Measurements from ENCODE around the gene TTC27. TPM values are rescaled to one million over a fixed set of nuclear protein-coding genes. Genes with fewer than 3 reads are reported as not detected.
A peak's percentile ranks its signal among the peaks of the same experiment; 100 is the strongest.
"Not testable (repeated sequence)": the region's sequence is repeated elsewhere in the genome, so short reads cannot be mapped to it uniquely, and the experiment has no call there.

TTC27 gene
- polyA plus RNA-seq, 3 donors = 4.0 to 4.8 (median 4.4) TPM

GRCh38 chr2:32752952-32753351 lies 125.1 kb downstream of the TTC27 start:
- Mint-ChIP-seq H3K27ac (peak overlapping the region in 1 of 7 donors; percentile 43), H3K36me3 (peaks cover 23 to 36% of the 10 kb centered on the region in 2 donors), H3K27me3 (ENCODE audit: low read depth in 3 of 3) (no peaks in the 10 kb centered on the region), H3K9me3 (peaks cover 2 to 12% (median 7%) of the 10 kb centered on the region in 7 donors), H3K4me1 (peaks cover 9% of the 10 kb centered on the region), H3K4me3 (no peak overlapping the region)
- no peak for DNase-seq
- no peaks in the 10 kb centered on the region for H3K9me3 ChIP-seq (replicated peaks in 1 of 2; ENCODE audit: control insufficient read depth in 1 of 2, insufficient read depth in 1 of 2, low read length in 2 of 2)
- no peaks in the 10 kb centered on the region for H3K27me3 ChIP-seq (ENCODE audit: control insufficient read depth in 2 of 2, insufficient read depth in 2 of 2, low read length in 2 of 2)
- intact Hi-C loops (cut with micrococcal nuclease) = no loop called here
- no peak overlapping the region for H3K9ac ChIP-seq (ENCODE audit: insufficient read depth, low read length, poor library complexity, severe bottlenecking)
- H3K27ac ChIP-seq (ENCODE audit: low read depth in 1 of 2, low read length in 2 of 2) = no peak overlapping the region
- no peak overlapping the region for H2AFZ ChIP-seq (ENCODE audit: insufficient read depth, low read depth, low read length, poor library complexity, severe bottlenecking)
- no peak overlapping the region for H3K4me2 ChIP-seq (replicated peaks; ENCODE audit: extremely low read depth, low read length, poor library complexity, severe bottlenecking)
- H3K4me3 ChIP-seq (replicated peaks in 1 of 3; ENCODE audit: low read depth in 2 of 3, low read length in 3 of 3) = no peak overlapping the region
- no peaks in the 10 kb centered on the region for H3K4me1 ChIP-seq (ENCODE audit: control insufficient read depth in 1 of 2, insufficient read depth in 2 of 2, low read length in 2 of 2)
- H3K79me2 ChIP-seq (ENCODE audit: insufficient read depth, low read length) = no peaks in the 10 kb centered on the region
- TF ChIP-seq CTCF (IDR thresholded peaks at IDR 0.05) = no peak
- no peaks in the 10 kb centered on the region for H4K20me1 ChIP-seq (ENCODE audit: insufficient read depth, low read length)
- H3K36me3 ChIP-seq (replicated peaks in 1 of 2; ENCODE audit: control insufficient read depth in 1 of 2, insufficient read depth in 2 of 2, low read length in 2 of 2) = peaks cover 7 to 15% of the 10 kb centered on the region in 2 donors
- 100% methylated on average over 2 of the region's 5 CpGs for WGBS (ENCODE audit: insufficient coverage)

- H3K9me3 ChIP-seq (replicated peaks in 1 of 2; ENCODE audit: control insufficient read depth in 1 of 2, insufficient read depth in 1 of 2, low read length in 2 of 2); H3K79me2 ChIP-seq (ENCODE audit: insufficient read depth, low read length); H3K27ac ChIP-seq (ENCODE audit: low read depth in 1 of 2, low read length in 2 of 2); H2AFZ ChIP-seq (ENCODE audit: insufficient read depth, low read depth, low read length, poor library complexity, severe bottlenecking); H3K4me1 Mint-ChIP-seq; H3K4me2 ChIP-seq (replicated peaks; ENCODE audit: extremely low read depth, low read length, poor library complexity, severe bottlenecking); H3K9ac ChIP-seq (ENCODE audit: insufficient read depth, low read length, poor library complexity, severe bottlenecking); H3K27ac Mint-ChIP-seq; H3K4me1 ChIP-seq (ENCODE audit: control insufficient read depth in 1 of 2, insufficient read depth in 2 of 2, low read length in 2 of 2); H3K4me3 Mint-ChIP-seq; H3K27me3 Mint-ChIP-seq (ENCODE audit: low read depth in 3 of 3); DNase-seq; H3K27me3 ChIP-seq (ENCODE audit: control insufficient read depth in 2 of 2, insufficient read depth in 2 of 2, low read length in 2 of 2); H4K20me1 ChIP-seq (ENCODE audit: insufficient read depth, low read length); intact Hi-C loops (cut with micrococcal nuclease); H3K4me3 ChIP-seq (replicated peaks in 1 of 3; ENCODE audit: low read depth in 2 of 3, low read length in 3 of 3): not testable (repeated sequence)
- peaks cover 26 to 37% of the 10 kb centered on the region in 2 donors for H3K36me3 Mint-ChIP-seq
- peaks cover 2 to 12% (median 7%) of the 10 kb centered on the region in 7 donors for H3K9me3 Mint-ChIP-seq
- H3K36me3 ChIP-seq (replicated peaks in 1 of 2; ENCODE audit: control insufficient read depth in 1 of 2, insufficient read depth in 2 of 2, low read length in 2 of 2) = peaks cover 17 to 25% of the 10 kb centered on the region in 2 donors
- WGBS (ENCODE audit: insufficient coverage) = no CpG with 5 or more reads among the region's 31 CpGs
Measured at GRCh38 chr2:32754676-32755075, 126.8 kb downstream of the TTC27 start.
